Keratinocyte (primary cell): ENCODE results near the gene SRCIN1. TPM values are rescaled to one million over a fixed set of nuclear protein-coding genes. Genes with fewer than 3 reads are reported as not detected.

Experiments
- DNase-seq: peaks from one replicate; pipeline ENCODE4 v3.0.0-alpha.2; 2011; ENCODE audit warnings: low read depth, missing footprints, low spot score
- FAIRE-seq: peaks from 2 replicates; lab custom pipeline; 2011; peaks lifted over from hg19 to GRCh38; lab: Jason Lieb, UNC
- H2AFZ ChIP-seq: 2 replicates; pipeline ENCODE4 v1.6.0; 2012; ENCODE audit warnings: low read length, control low read depth, inconsistent platforms; ENCODE audit not compliant: control insufficient read depth
- H3K27ac ChIP-seq: 2 replicates; pipeline ENCODE4 v1.5.1; 2011; ENCODE audit warnings: low read length; ENCODE audit not compliant: control insufficient read depth, insufficient read depth
- H3K27me3 ChIP-seq: 3 replicates; pipeline ENCODE4 v1.6.0; 2011; ENCODE audit warnings: low read length; ENCODE audit not compliant: control insufficient read depth, insufficient read depth; ENCODE audit errors: extremely low read depth
- H3K36me3 ChIP-seq, 2 experiments: 2 replicates in 1 of 2; 3 replicates in 1 of 2; pipeline ENCODE4 v1.5.1; 2011; ENCODE audit warnings: low read length in 2 of 2, mild to moderate bottlenecking in 1 of 2; ENCODE audit not compliant: control insufficient read depth in 2 of 2, insufficient read depth in 2 of 2; ENCODE audit errors: extremely low read depth in 1 of 2
- H3K4me1 ChIP-seq: 3 replicates; pipeline ENCODE4 v1.5.1; 2011; ENCODE audit warnings: low read length; ENCODE audit not compliant: control insufficient read depth, insufficient read depth; ENCODE audit errors: extremely low read depth
- H3K4me2 ChIP-seq: 3 replicates; pipeline ENCODE4 v1.6.0; 2011; ENCODE audit warnings: low read depth, low read length; ENCODE audit not compliant: control insufficient read depth, insufficient read depth; ENCODE audit errors: extremely low read depth
- H3K4me3 ChIP-seq, 3 experiments: fragments of 200-600 bp in 1 of 3; sonication (generic) in 1 of 3; 2 replicates in 2 of 3; 3 replicates in 1 of 3; pipeline ENCODE4 v1.5.1; 2011 to 2016; ENCODE audit warnings: low read length in 3 of 3, mild to moderate bottlenecking in 3 of 3, control low read depth in 2 of 3, inconsistent platforms in 1 of 3, low read depth in 1 of 3, mixed read lengths in 1 of 3, mixed run types in 1 of 3, moderate library complexity in 1 of 3; ENCODE audit not compliant: control insufficient read depth in 2 of 3, insufficient read depth in 2 of 3; ENCODE audit errors: extremely low read depth in 1 of 3
- H3K79me2 ChIP-seq: 2 replicates; pipeline ENCODE4 v1.6.0; 2012; ENCODE audit warnings: low read length; ENCODE audit not compliant: control insufficient read depth, insufficient read depth
- H3K9ac ChIP-seq: 3 replicates; pipeline ENCODE4 v1.6.0; 2011; ENCODE audit warnings: low read length; ENCODE audit not compliant: control insufficient read depth, insufficient read depth; ENCODE audit errors: extremely low read depth
- H3K9me1 ChIP-seq: 3 replicates; pipeline ENCODE4 v1.6.0; 2011; ENCODE audit warnings: low read length; ENCODE audit not compliant: control insufficient read depth, insufficient read depth; ENCODE audit errors: extremely low read depth
- H3K9me3 ChIP-seq: 2 replicates; pipeline ENCODE4 v1.5.1; 2012; ENCODE audit warnings: low read depth, low read length; ENCODE audit not compliant: control insufficient read depth
- H4K20me1 ChIP-seq: 3 replicates; pipeline ENCODE4 v1.6.0; 2011; ENCODE audit warnings: low read length; ENCODE audit not compliant: control insufficient read depth, insufficient read depth; ENCODE audit errors: extremely low read depth
- EZH2 ChIP-seq: IDR thresholded peaks from one replicate; pipeline ENCODE4 v1.6.1; 2012; ENCODE audit warnings: inconsistent platforms, mild to moderate bottlenecking, low read length, moderate library complexity
- dilution Hi-C: fragments of 300-500 bp; cut with MboI; formaldehyde crosslinking; loops from one replicate; pipeline ENCODE4 v1.7.0; 2020; ENCODE audit warnings: low sequenced_read_pairs; ENCODE audit not compliant: extremely low pct_ligation_motif_present
- polyA plus RNA-seq, 5 experiments: library from polyadenylated mRNA; depleted of rRNA in 3 of 5; stranded (reverse) in 3 of 5; stranded (forward) in 1 of 5; unstranded in 1 of 5; fragments of >200 nt; gene quantifications; 1 replicate in 1 of 5; 2 replicates in 3 of 5; 3 replicates in 1 of 5; pipeline versions ENCODE4 v1.2.1 to v1.2.3, GENCODE V29; 2011 to 2012; ENCODE audit warnings: missing spikeins in 2 of 5, low read depth in 1 of 5, low replicate concordance in 1 of 5
- TF ChIP-seq, protein P1 (sequence below), 3 experiments: IDR thresholded peaks in 1 of 3; conservative IDR thresholded peaks in 1 of 3; optimal IDR thresholded peaks in 1 of 3; 2 replicates in 2 of 3; 3 replicates in 1 of 3; pipeline versions ENCODE3 to v1.5.1; 2011; ENCODE audit warnings: low read length in 3 of 3, mild to moderate bottlenecking in 3 of 3, moderate library complexity in 2 of 3, control low read depth in 1 of 3, inconsistent platforms in 1 of 3; ENCODE audit not compliant: insufficient read depth in 2 of 3; ENCODE audit errors: extremely low read depth in 1 of 3

Gene SRCIN1
- polyA plus RNA-seq, 1 donor (not counting 4 experiments of a cell fraction or from before 2014, with no cell fraction given): 0.37 TPM

DNA sequence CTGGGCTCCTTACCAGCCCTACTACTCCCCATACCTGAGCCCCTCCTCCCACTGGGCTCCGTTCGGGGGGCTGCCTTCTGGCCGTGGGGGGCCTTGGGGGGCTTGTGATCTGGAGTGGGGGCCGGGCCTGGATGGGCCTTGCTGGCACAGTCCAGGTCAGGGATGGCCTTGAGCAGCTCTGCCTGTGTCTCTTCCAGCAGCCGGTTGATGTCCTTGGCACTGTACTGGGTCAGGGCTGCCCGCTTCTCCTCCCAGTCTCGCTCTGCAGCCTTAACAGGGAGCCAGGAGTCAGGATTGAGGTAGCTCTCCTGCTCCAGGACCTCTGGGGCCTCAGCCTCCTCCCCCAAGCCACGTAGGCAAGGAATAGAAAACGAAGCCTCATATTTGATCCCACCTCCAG is 54.6 kb downstream of the SRCIN1 start:
- no peak overlapping the region for H3K9ac ChIP-seq
- peak overlapping the region; percentile 61 for H2AFZ ChIP-seq
- no peak overlapping the region for H3K4me2 ChIP-seq
- DNase-seq: no peak
- no peaks in the 10 kb centered on the region for H3K9me3 ChIP-seq
- dilution Hi-C loops: no loop called here
- H3K79me2 ChIP-seq: no peaks in the 10 kb centered on the region
- no peak overlapping the region for H3K4me3 ChIP-seq
- H4K20me1 ChIP-seq: no peaks in the 10 kb centered on the region
- peaks cover 3% of the 10 kb centered on the region for H3K9me1 ChIP-seq
- H3K4me1 ChIP-seq: peaks cover 23% of the 10 kb centered on the region
- no peak for FAIRE-seq
- H3K27ac ChIP-seq: no peak overlapping the region
- no peaks in the 10 kb centered on the region for H3K36me3 ChIP-seq
- no peaks in the 10 kb centered on the region for H3K27me3 ChIP-seq
- TF ChIP-seq, protein P1, sequence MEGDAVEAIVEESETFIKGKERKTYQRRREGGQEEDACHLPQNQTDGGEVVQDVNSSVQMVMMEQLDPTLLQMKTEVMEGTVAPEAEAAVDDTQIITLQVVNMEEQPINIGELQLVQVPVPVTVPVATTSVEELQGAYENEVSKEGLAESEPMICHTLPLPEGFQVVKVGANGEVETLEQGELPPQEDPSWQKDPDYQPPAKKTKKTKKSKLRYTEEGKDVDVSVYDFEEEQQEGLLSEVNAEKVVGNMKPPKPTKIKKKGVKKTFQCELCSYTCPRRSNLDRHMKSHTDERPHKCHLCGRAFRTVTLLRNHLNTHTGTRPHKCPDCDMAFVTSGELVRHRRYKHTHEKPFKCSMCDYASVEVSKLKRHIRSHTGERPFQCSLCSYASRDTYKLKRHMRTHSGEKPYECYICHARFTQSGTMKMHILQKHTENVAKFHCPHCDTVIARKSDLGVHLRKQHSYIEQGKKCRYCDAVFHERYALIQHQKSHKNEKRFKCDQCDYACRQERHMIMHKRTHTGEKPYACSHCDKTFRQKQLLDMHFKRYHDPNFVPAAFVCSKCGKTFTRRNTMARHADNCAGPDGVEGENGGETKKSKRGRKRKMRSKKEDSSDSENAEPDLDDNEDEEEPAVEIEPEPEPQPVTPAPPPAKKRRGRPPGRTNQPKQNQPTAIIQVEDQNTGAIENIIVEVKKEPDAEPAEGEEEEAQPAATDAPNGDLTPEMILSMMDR (optimal IDR thresholded peaks at IDR 0.05 in 1 of 3, IDR thresholded peaks at IDR 0.05 in 1 of 3, conservative IDR thresholded peaks at IDR 0.05 in 1 of 3; ENCODE audit: extremely low read depth in 1 of 3, insufficient read depth in 2 of 3, low read length in 3 of 3): no peak
- TF ChIP-seq EZH2: no peak

DNA sequence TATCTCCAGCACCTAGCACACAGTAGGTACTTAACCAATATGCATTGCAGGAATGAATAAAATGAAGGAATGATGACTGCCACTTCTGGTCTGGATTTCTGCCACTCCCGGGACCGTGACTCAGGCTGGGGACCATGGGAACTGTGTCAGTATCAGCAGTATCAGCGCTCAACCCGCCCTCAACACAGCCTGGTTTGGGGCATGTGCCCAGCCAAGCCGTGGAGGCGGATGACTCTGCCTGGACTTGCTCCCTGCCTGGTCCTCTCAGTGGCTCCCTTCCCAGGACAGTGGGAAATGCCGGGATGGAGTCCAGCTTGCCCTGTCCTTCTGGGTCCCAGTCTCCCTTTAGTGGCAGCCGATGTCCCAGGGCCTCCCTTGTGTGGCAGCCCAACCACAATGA is 55.1 kb downstream of the SRCIN1 start:
- Histone ChIP-seq H3K4me3 (no peak overlapping the region), H3K36me3 (no peaks in the 10 kb centered on the region), H3K27me3 (no peaks in the 10 kb centered on the region), H3K9me3 (no peaks in the 10 kb centered on the region), H3K27ac (no peak overlapping the region), H3K4me2 (no peak overlapping the region), H3K79me2 (no peaks in the 10 kb centered on the region), H3K9ac (no peak overlapping the region), H4K20me1 (no peaks in the 10 kb centered on the region), H3K4me1 (peaks cover 21% of the 10 kb centered on the region), H3K9me1 (peaks cover 3% of the 10 kb centered on the region), H2AFZ (peak overlapping the region; percentile 61)
- no peak for FAIRE-seq
- dilution Hi-C loops: no loop called here
- peak; percentile 62 for DNase-seq
- no peak for TF ChIP-seq EZH2
- TF ChIP-seq, protein P1 (optimal IDR thresholded peaks at IDR 0.05 in 1 of 3, IDR thresholded peaks at IDR 0.05 in 1 of 3, conservative IDR thresholded peaks at IDR 0.05 in 1 of 3; ENCODE audit: extremely low read depth in 1 of 3, insufficient read depth in 2 of 3, low read length in 3 of 3): no peak
